ENCODE results near the gene GID8. TPM values are rescaled to one million over a fixed set of nuclear protein-coding genes. Genes with fewer than 3 reads are reported as not detected.

The GID8 gene
- total RNA-seq (2012; rRNA removed): 22.7 and 23.1 TPM in 2 replicates

GRCh38 chr20:62938105-62938888, at the start of gene GID8:
Gene GID8, plus strand, starts transcription at chr20:62938147. Its CDS starts 3,356 bp downstream, at chr20:62941503.
- H3K9me3 ChIP-seq (replicated peaks; ENCODE audit: low read length): no peaks in the 10 kb centered on the region
- H3K4me2 ChIP-seq (ENCODE audit: low read length): peak within 1 kb of the TSS; percentile 88

GRCh38 chr20:62888406-62888805, 49.5 kb upstream of the GID8 start:
- H3K27me3 ChIP-seq (ENCODE audit: control insufficient read depth, insufficient read depth, low read length): no peaks in the 10 kb centered on the region
- no peak overlapping the region for H3K4me3 ChIP-seq (ENCODE audit: low read length)
- no peak overlapping the region for H3K9ac ChIP-seq (ENCODE audit: low read depth, low read length)
- no peaks in the 10 kb centered on the region for H3K9me3 ChIP-seq (replicated peaks; ENCODE audit: low read length)
- H3K4me1 ChIP-seq (ENCODE audit: control insufficient read depth, insufficient read depth, low read length): peaks cover 18% of the 10 kb centered on the region
- no peak overlapping the region for H3K4me2 ChIP-seq (ENCODE audit: low read length)
- H3K36me3 ChIP-seq (ENCODE audit: insufficient read depth, low read length): peaks cover 72% of the 10 kb centered on the region

More at GRCh38 chr20:62938105-62938888, at the start of gene GID8:
- no peaks in the 10 kb centered on the region for H3K27me3 ChIP-seq (ENCODE audit: control insufficient read depth, insufficient read depth, low read length)
- H3K9ac ChIP-seq (ENCODE audit: low read depth, low read length): peak within 1 kb of the TSS; percentile 99
- peak within 1 kb of the TSS; percentile 94 for H3K4me3 ChIP-seq (ENCODE audit: low read length)
- peaks cover 27% of the 10 kb centered on the region for H3K36me3 ChIP-seq (ENCODE audit: insufficient read depth, low read length)
- H3K4me1 ChIP-seq (ENCODE audit: control insufficient read depth, insufficient read depth, low read length): peaks cover 19% of the 10 kb centered on the region

GRCh38 chr20:62888910-62889309, 49.0 kb upstream of the GID8 start:
- Histone ChIP-seq H3K4me2 (ENCODE audit: low read length) (no peak overlapping the region), H3K9me3 (replicated peaks; ENCODE audit: low read length) (no peaks in the 10 kb centered on the region), H3K9ac (ENCODE audit: low read depth, low read length) (no peak overlapping the region), H3K36me3 (ENCODE audit: insufficient read depth, low read length) (peaks cover 77% of the 10 kb centered on the region), H3K27me3 (ENCODE audit: control insufficient read depth, insufficient read depth, low read length) (no peaks in the 10 kb centered on the region), H3K4me3 (ENCODE audit: low read length) (no peak overlapping the region), H3K4me1 (ENCODE audit: control insufficient read depth, insufficient read depth, low read length) (peaks cover 18% of the 10 kb centered on the region)

GRCh38 chr20:62889411-62889810, 48.5 kb upstream of the GID8 start:
- Histone ChIP-seq H3K36me3 (ENCODE audit: insufficient read depth, low read length) (peaks cover 82% of the 10 kb centered on the region), H3K4me1 (ENCODE audit: control insufficient read depth, insufficient read depth, low read length) (peaks cover 18% of the 10 kb centered on the region), H3K27me3 (ENCODE audit: control insufficient read depth, insufficient read depth, low read length) (no peaks in the 10 kb centered on the region), H3K9me3 (replicated peaks; ENCODE audit: low read length) (no peaks in the 10 kb centered on the region), H3K4me2 (ENCODE audit: low read length) (no peak overlapping the region), H3K4me3 (ENCODE audit: low read length) (no peak overlapping the region), H3K9ac (ENCODE audit: low read depth, low read length) (no peak overlapping the region)

GRCh38 chr20:62889871-62890270, 48.1 kb upstream of the GID8 start:
- Histone ChIP-seq H3K9me3 (replicated peaks; ENCODE audit: low read length) (no peaks in the 10 kb centered on the region), H3K36me3 (ENCODE audit: insufficient read depth, low read length) (peaks cover 86% of the 10 kb centered on the region), H3K9ac (ENCODE audit: low read depth, low read length) (no peak overlapping the region), H3K4me1 (ENCODE audit: control insufficient read depth, insufficient read depth, low read length) (peaks cover 18% of the 10 kb centered on the region), H3K4me2 (ENCODE audit: low read length) (no peak overlapping the region), H3K4me3 (ENCODE audit: low read length) (no peak overlapping the region), H3K27me3 (ENCODE audit: control insufficient read depth, insufficient read depth, low read length) (no peaks in the 10 kb centered on the region)

GRCh38 chr20:62890444-62890843, 47.5 kb upstream of the GID8 start:
- Histone ChIP-seq H3K9ac (ENCODE audit: low read depth, low read length) (no peak overlapping the region), H3K4me3 (ENCODE audit: low read length) (no peak overlapping the region), H3K27me3 (ENCODE audit: control insufficient read depth, insufficient read depth, low read length) (no peaks in the 10 kb centered on the region), H3K9me3 (replicated peaks; ENCODE audit: low read length) (no peaks in the 10 kb centered on the region), H3K4me2 (ENCODE audit: low read length) (no peak overlapping the region), H3K36me3 (ENCODE audit: insufficient read depth, low read length) (peaks cover 91% of the 10 kb centered on the region), H3K4me1 (ENCODE audit: control insufficient read depth, insufficient read depth, low read length) (peaks cover 18% of the 10 kb centered on the region)

GRCh38 chr20:62891111-62891510, 46.8 kb upstream of the GID8 start:
- Histone ChIP-seq H3K27me3 (ENCODE audit: control insufficient read depth, insufficient read depth, low read length) (no peaks in the 10 kb centered on the region), H3K4me1 (ENCODE audit: control insufficient read depth, insufficient read depth, low read length) (peaks cover 18% of the 10 kb centered on the region), H3K9ac (ENCODE audit: low read depth, low read length) (no peak overlapping the region), H3K4me3 (ENCODE audit: low read length) (no peak overlapping the region), H3K9me3 (replicated peaks; ENCODE audit: low read length) (no peaks in the 10 kb centered on the region), H3K4me2 (ENCODE audit: low read length) (no peak overlapping the region), H3K36me3 (ENCODE audit: insufficient read depth, low read length) (peaks cover 92% of the 10 kb centered on the region)

- peaks cover 92% of the 10 kb centered on the region for H3K36me3 ChIP-seq (ENCODE audit: insufficient read depth, low read length)
- H3K4me2 ChIP-seq (ENCODE audit: low read length): no peak overlapping the region
- no peak overlapping the region for H3K9ac ChIP-seq (ENCODE audit: low read depth, low read length)
- no peak overlapping the region for H3K4me3 ChIP-seq (ENCODE audit: low read length)
- H3K27me3 ChIP-seq (ENCODE audit: control insufficient read depth, insufficient read depth, low read length): no peaks in the 10 kb centered on the region
- peaks cover 9% of the 10 kb centered on the region for H3K4me1 ChIP-seq (ENCODE audit: control insufficient read depth, insufficient read depth, low read length)
- H3K9me3 ChIP-seq (replicated peaks; ENCODE audit: low read length): no peaks in the 10 kb centered on the region
Observed at GRCh38 chr20:62892348-62893304, 45.3 kb upstream of the GID8 start.

GRCh38 chr20:62893700-62894099, 44.2 kb upstream of the GID8 start:
- Histone ChIP-seq H3K9me3 (replicated peaks; ENCODE audit: low read length) (no peaks in the 10 kb centered on the region), H3K4me3 (ENCODE audit: low read length) (no peak overlapping the region), H3K4me1 (ENCODE audit: control insufficient read depth, insufficient read depth, low read length) (no peaks in the 10 kb centered on the region), H3K4me2 (ENCODE audit: low read length) (no peak overlapping the region), H3K9ac (ENCODE audit: low read depth, low read length) (no peak overlapping the region), H3K27me3 (ENCODE audit: control insufficient read depth, insufficient read depth, low read length) (no peaks in the 10 kb centered on the region), H3K36me3 (ENCODE audit: insufficient read depth, low read length) (peaks cover 84% of the 10 kb centered on the region)

GRCh38 chr20:62894261-62894660, 43.7 kb upstream of the GID8 start:
- Histone ChIP-seq H3K4me1 (ENCODE audit: control insufficient read depth, insufficient read depth, low read length) (no peaks in the 10 kb centered on the region), H3K27me3 (ENCODE audit: control insufficient read depth, insufficient read depth, low read length) (no peaks in the 10 kb centered on the region), H3K9ac (ENCODE audit: low read depth, low read length) (no peak overlapping the region), H3K9me3 (replicated peaks; ENCODE audit: low read length) (no peaks in the 10 kb centered on the region), H3K4me2 (ENCODE audit: low read length) (no peak overlapping the region), H3K36me3 (ENCODE audit: insufficient read depth, low read length) (peaks cover 78% of the 10 kb centered on the region), H3K4me3 (ENCODE audit: low read length) (no peak overlapping the region)

- Histone ChIP-seq H3K36me3 (ENCODE audit: insufficient read depth, low read length) (peaks cover 65% of the 10 kb centered on the region), H3K9ac (ENCODE audit: low read depth, low read length) (no peak overlapping the region), H3K4me3 (ENCODE audit: low read length) (no peak overlapping the region), H3K9me3 (replicated peaks; ENCODE audit: low read length) (no peaks in the 10 kb centered on the region), H3K4me1 (ENCODE audit: control insufficient read depth, insufficient read depth, low read length) (peaks cover 6% of the 10 kb centered on the region), H3K27me3 (ENCODE audit: control insufficient read depth, insufficient read depth, low read length) (no peaks in the 10 kb centered on the region), H3K4me2 (ENCODE audit: low read length) (no peak overlapping the region)
Observed at GRCh38 chr20:62895539-62895938, 42.4 kb upstream of the GID8 start.

Measured in skeletal muscle satellite cell (primary cell).